HUES64 (cell line): ENCODE data around the gene TCF23.
A peak's percentile ranks its signal among the peaks of the same experiment; 100 is the strongest.

Experiments
- H3K27ac ChIP-seq: 2 replicates; pipeline ENCODE4 v1.7.0; 2013; ENCODE audit warnings: low read depth, low read length, inconsistent platforms
- H3K27me3 ChIP-seq: 2 replicates; pipeline ENCODE4 v1.6.1; 2013; ENCODE audit warnings: mild to moderate bottlenecking, low read length; ENCODE audit not compliant: insufficient read depth
- H3K36me3 ChIP-seq: 2 replicates; pipeline ENCODE4 v1.6.1; 2013; ENCODE audit warnings: mild to moderate bottlenecking, low read length; ENCODE audit not compliant: insufficient read depth
- H3K4me1 ChIP-seq: 2 replicates; pipeline ENCODE4 v1.6.1; 2013; ENCODE audit warnings: mild to moderate bottlenecking, low read length, moderate library complexity; ENCODE audit not compliant: insufficient read depth
- H3K4me3 ChIP-seq: 2 replicates; pipeline ENCODE4 v1.5.1; 2013; ENCODE audit warnings: mild to moderate bottlenecking, low read length, moderate library complexity
- H3K9ac ChIP-seq: 2 replicates; pipeline ENCODE4 v1.6.1; 2013; ENCODE audit warnings: mild to moderate bottlenecking, low read depth, low read length
- H3K9me3 ChIP-seq: 2 replicates; pipeline ENCODE4 v1.6.1; 2013; ENCODE audit warnings: low read depth, low read length; ENCODE audit not compliant: insufficient read depth
- WGBS: fragments of 150-250, 120-280 bp; methylation state at CpG from one replicate; pipeline ENCODE4 v1.1.7; 2013; ENCODE audit warnings: missing lambda C conversion rate; 5-methylcytosine and 5-hydroxymethylcytosine counted together

The TCF23 gene

GRCh38 chr2:27130396-27130795 lies 18.4 kb upstream of the TCF23 start:
- peaks cover 5% of the 10 kb centered on the region; the same call in 1 of the 2 replicates for H3K4me1 ChIP-seq

GRCh38 chr2:27131429-27131828 lies 17.4 kb upstream of the TCF23 start:
- Histone ChIP-seq H3K27me3 (no peaks in the 10 kb centered on the region), H3K4me1 (peaks cover 5% of the 10 kb centered on the region; the same call in 1 of the 2 replicates), H3K36me3 (peaks cover 32% of the 10 kb centered on the region), H3K27ac (no peak overlapping the region), H3K9ac (no peak overlapping the region), H3K9me3 (no peaks in the 10 kb centered on the region), H3K4me3 (no peak overlapping the region)
- WGBS = 93% methylated on average over 11 of the region's 11 CpGs

More at GRCh38 chr2:27130396-27130795, 18.4 kb upstream of the TCF23 start:
- peaks cover 32% of the 10 kb centered on the region for H3K36me3 ChIP-seq
- no peaks in the 10 kb centered on the region for H3K9me3 ChIP-seq
- WGBS = 94% methylated on average over 10 of the region's 10 CpGs
- no peak overlapping the region for H3K9ac ChIP-seq
- H3K4me3 ChIP-seq = no peak overlapping the region
- H3K27me3 ChIP-seq = no peaks in the 10 kb centered on the region
- no peak overlapping the region for H3K27ac ChIP-seq

GRCh38 chr2:27133195-27133875 lies 15.5 kb upstream of the TCF23 start:
- Histone ChIP-seq H3K4me3 (peak overlapping the region; percentile 82), H3K36me3 (peaks cover 32% of the 10 kb centered on the region), H3K4me1 (peaks cover 5% of the 10 kb centered on the region; the same call in 1 of the 2 replicates), H3K9me3 (no peaks in the 10 kb centered on the region), H3K27ac (no peak overlapping the region), H3K9ac (peak overlapping the region; percentile 82; the same call in 1 of the 2 replicates), H3K27me3 (no peaks in the 10 kb centered on the region)
- 57% methylated on average over 14 of the region's 14 CpGs for WGBS

- no peaks in the 10 kb centered on the region for H3K9me3 ChIP-seq
- peak within 1 kb of the TSS; percentile 66; the same call in 1 of the 2 replicates for H3K27ac ChIP-seq
- H3K4me1 ChIP-seq = peaks cover 5% of the 10 kb centered on the region; the same call in 1 of the 2 replicates
- peak within 1 kb of the TSS; percentile 82 for H3K4me3 ChIP-seq
- H3K27me3 ChIP-seq = no peaks in the 10 kb centered on the region
- H3K36me3 ChIP-seq = peaks cover 32% of the 10 kb centered on the region
- H3K9ac ChIP-seq = peak within 1 kb of the TSS; percentile 82
- WGBS = under 1% methylated on average over 86 of the region's 86 CpGs
Observed at GRCh38 chr2:27133905-27134780, 14.7 kb upstream of the TCF23 start, which contains the start of gene PREB. PREB (minus strand) TSS chr2:27134636; CDS start chr2:27134421, 215 bp downstream.

- H3K4me1 ChIP-seq = peaks cover 5% of the 10 kb centered on the region; the same call in 1 of the 2 replicates
- H3K36me3 ChIP-seq = peaks cover 32% of the 10 kb centered on the region
- peak overlapping the region; percentile 82 for H3K4me3 ChIP-seq
- H3K27me3 ChIP-seq = no peaks in the 10 kb centered on the region
- no peak overlapping the region for H3K27ac ChIP-seq
- H3K9ac ChIP-seq = no peak overlapping the region
- 54% methylated on average over 33 of the region's 33 CpGs for WGBS
- H3K9me3 ChIP-seq = no peaks in the 10 kb centered on the region
Observed at GRCh38 chr2:27134781-27135477, 13.9 kb upstream of the TCF23 start.

GRCh38 chr2:27135478-27135955 lies 13.3 kb upstream of the TCF23 start:
- H3K4me3 ChIP-seq = no peak overlapping the region

GRCh38 chr2:27136751-27137150 lies 12.1 kb upstream of the TCF23 start:
- H3K9ac ChIP-seq = no peak overlapping the region
- no peaks in the 10 kb centered on the region for H3K27me3 ChIP-seq
- H3K9me3 ChIP-seq = no peaks in the 10 kb centered on the region
- WGBS = 94% methylated on average over 7 of the region's 7 CpGs
- H3K27ac ChIP-seq = no peak overlapping the region
- H3K4me1 ChIP-seq = peaks cover 5% of the 10 kb centered on the region; the same call in 1 of the 2 replicates
- H3K36me3 ChIP-seq = peaks cover 14% of the 10 kb centered on the region
- no peak overlapping the region for H3K4me3 ChIP-seq

More at GRCh38 chr2:27135478-27135955, 13.3 kb upstream of the TCF23 start:
- 94% methylated on average over 12 of the region's 12 CpGs for WGBS
- Histone ChIP-seq H3K4me1 (peaks cover 5% of the 10 kb centered on the region; the same call in 1 of the 2 replicates), H3K9ac (no peak overlapping the region), H3K9me3 (no peaks in the 10 kb centered on the region), H3K27ac (no peak overlapping the region), H3K36me3 (peaks cover 26% of the 10 kb centered on the region), H3K27me3 (no peaks in the 10 kb centered on the region)

GRCh38 chr2:27137322-27137935 lies 11.4 kb upstream of the TCF23 start:
- Histone ChIP-seq H3K36me3 (peaks cover 7% of the 10 kb centered on the region), H3K4me1 (peaks cover 5% of the 10 kb centered on the region; the same call in 1 of the 2 replicates), H3K27me3 (no peaks in the 10 kb centered on the region), H3K9me3 (no peaks in the 10 kb centered on the region), H3K9ac (no peak overlapping the region), H3K27ac (no peak overlapping the region), H3K4me3 (no peak overlapping the region)
- 94% methylated on average over 21 of the region's 21 CpGs for WGBS

GRCh38 chr2:27138111-27138510 lies 10.7 kb upstream of the TCF23 start:
- H3K4me3 ChIP-seq = no peak overlapping the region
- no peaks in the 10 kb centered on the region for H3K27me3 ChIP-seq
- 87% methylated on average over 7 of the region's 7 CpGs for WGBS
- peaks cover under 1% of the 10 kb centered on the region; the same call in 1 of the 2 replicates for H3K36me3 ChIP-seq
- no peak overlapping the region for H3K27ac ChIP-seq
- no peak overlapping the region for H3K9ac ChIP-seq
- H3K9me3 ChIP-seq = no peaks in the 10 kb centered on the region
- peaks cover 3% of the 10 kb centered on the region; the same call in 1 of the 2 replicates for H3K4me1 ChIP-seq

- Histone ChIP-seq H3K4me3 (no peak within 1 kb of the TSS), H3K4me1 (no peaks in the 10 kb centered on the region), H3K27ac (no peak within 1 kb of the TSS), H3K27me3 (no peaks in the 10 kb centered on the region), H3K9ac (no peak within 1 kb of the TSS), H3K36me3 (no peaks in the 10 kb centered on the region), H3K9me3 (no peaks in the 10 kb centered on the region)
- WGBS = 87% methylated on average over 4 of the region's 4 CpGs
Observed at GRCh38 chr2:27139310-27139709, 9.5 kb upstream of the TCF23 start, which contains the start of gene PRR30. PRR30 (minus strand) TSS chr2:27139410; CDS start chr2:27138329, 1,081 bp downstream.
